Measurements from ENCODE around the gene BST2. TPM values are rescaled to one million over a fixed set of nuclear protein-coding genes. Genes with fewer than 3 reads are reported as not detected.

The BST2 gene
- total RNA-seq, 1 donor from 2014 or later, result 133 TPM

DNA sequence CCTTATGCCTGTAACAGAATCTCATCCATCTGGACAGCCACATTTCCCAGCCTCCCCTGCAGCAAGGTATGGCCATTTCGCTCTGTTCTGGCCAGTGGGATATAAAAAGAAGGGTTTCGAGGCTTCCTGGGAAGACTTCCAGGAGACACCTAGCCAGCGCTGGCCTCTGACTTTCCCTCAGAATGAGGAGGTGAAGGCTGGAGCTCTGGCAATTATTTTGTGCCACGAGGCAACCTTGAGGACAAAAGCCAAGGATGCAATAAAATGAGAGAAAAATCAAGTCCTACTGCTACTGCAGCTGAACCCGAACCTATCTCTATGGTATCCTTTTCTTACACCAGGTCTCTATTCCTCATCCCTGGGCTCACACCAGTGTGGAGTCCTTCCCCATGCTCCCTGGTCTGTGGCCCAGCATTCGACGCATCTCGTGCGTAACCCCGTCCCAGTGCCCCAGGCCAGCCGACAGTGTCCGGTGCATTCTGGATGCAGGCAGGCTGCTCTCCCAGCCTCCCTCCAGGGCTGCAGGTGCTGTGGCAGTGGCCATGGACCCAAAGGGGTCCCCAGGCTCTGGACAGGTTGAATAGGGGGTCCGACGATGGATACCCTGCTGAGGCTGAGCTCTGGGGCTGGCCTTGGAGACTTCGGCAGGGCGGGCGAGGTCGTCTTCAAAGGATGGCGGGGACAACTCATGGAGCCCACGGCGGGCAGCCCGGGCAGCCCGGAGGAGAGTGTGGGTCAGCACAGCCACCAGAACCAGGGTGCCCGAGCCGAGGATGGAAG, 30.9 kb upstream of the BST2 start:
- no peak for DNase-seq

DNA sequence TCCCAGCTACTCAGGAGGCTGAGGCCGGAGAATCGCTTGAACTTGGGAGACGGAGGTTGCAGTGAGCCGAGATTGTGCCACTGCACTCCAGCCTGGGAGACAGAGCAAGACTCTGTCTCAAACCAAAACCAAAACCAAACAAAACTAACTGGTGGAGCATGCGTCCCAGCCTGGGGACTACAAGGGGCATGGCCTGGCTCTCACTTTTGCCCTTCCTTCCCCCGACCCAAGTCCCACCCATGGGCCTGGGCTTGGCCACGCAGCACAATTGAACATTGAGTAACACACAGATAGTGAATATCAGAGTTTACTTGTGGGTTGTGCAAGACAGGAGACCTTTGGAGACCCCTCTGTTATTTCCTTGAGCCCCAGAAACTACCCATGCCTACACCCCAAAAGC, 29.8 kb upstream of the BST2 start:
- no peaks in the 10 kb centered on the region for H3K4me1 ChIP-seq
- H3K36me3 ChIP-seq, result no peaks in the 10 kb centered on the region
- intact Hi-C loops (cut with DNase I), result no loop called here
- no peak overlapping the region for H3K4me3 ChIP-seq
- TF ChIP-seq CTCF (IDR thresholded peaks at IDR 0.05), result no peak
- H3K9me3 ChIP-seq, result no peaks in the 10 kb centered on the region
- H3K27ac ChIP-seq, result no peak overlapping the region
- no peak for DNase-seq
- H3K27me3 ChIP-seq, result no peaks in the 10 kb centered on the region
- no peak for ATAC-seq

More for the DNA sequence above, 30.9 kb upstream of the BST2 start:
- Histone ChIP-seq H3K36me3 (no peaks in the 10 kb centered on the region), H3K9me3 (no peaks in the 10 kb centered on the region), H3K4me3 (no peak overlapping the region), H3K27ac (no peak overlapping the region), H3K27me3 (no peaks in the 10 kb centered on the region), H3K4me1 (no peaks in the 10 kb centered on the region)
- intact Hi-C loops (cut with DNase I), result no loop called here
- no peak for ATAC-seq
- no peak for TF ChIP-seq CTCF (IDR thresholded peaks at IDR 0.05)

DNA sequence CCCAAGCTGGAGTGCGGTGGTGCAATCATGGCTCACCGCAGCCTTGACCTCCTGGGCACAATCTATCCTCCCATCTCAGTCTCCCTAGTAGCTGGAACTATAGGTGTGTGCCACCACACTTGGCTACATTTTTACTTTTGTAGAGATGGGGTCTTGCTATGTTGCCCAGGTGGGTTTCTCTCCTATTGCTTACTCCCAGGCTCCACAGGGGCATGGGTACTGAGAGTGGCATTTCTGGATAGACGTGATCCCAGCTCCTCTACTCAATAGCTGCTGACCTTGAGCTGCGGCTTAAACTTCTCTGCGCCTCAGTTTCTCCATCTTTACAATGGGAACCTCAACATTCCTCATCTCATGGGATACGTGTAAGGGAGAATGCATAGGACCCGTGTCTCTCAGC, 26.0 kb upstream of the BST2 start:
- DNase-seq, result no peak
- no peaks in the 10 kb centered on the region for H3K4me1 ChIP-seq
- intact Hi-C loops (cut with DNase I), result no loop called here
- no peak overlapping the region for H3K4me3 ChIP-seq
- H3K27me3 ChIP-seq, result no peaks in the 10 kb centered on the region
- ATAC-seq, result no peak
- H3K27ac ChIP-seq, result no peak overlapping the region
- no peak for TF ChIP-seq CTCF (IDR thresholded peaks at IDR 0.05)
- H3K9me3 ChIP-seq, result no peaks in the 10 kb centered on the region
- H3K36me3 ChIP-seq, result no peaks in the 10 kb centered on the region

GRCh38 chr19:17429641-17430113, 24.2 kb upstream of the BST2 start:
- no peak overlapping the region for H3K27ac ChIP-seq
- no peaks in the 10 kb centered on the region for H3K4me1 ChIP-seq
- no peak for TF ChIP-seq CTCF (IDR thresholded peaks at IDR 0.05)
- ATAC-seq, result no peak
- no peak overlapping the region for H3K4me3 ChIP-seq
- DNase-seq, result no peak
- H3K27me3 ChIP-seq, result no peaks in the 10 kb centered on the region
- no peaks in the 10 kb centered on the region for H3K9me3 ChIP-seq
- H3K36me3 ChIP-seq, result no peaks in the 10 kb centered on the region
- intact Hi-C loops (cut with DNase I), result no loop called here

DNA sequence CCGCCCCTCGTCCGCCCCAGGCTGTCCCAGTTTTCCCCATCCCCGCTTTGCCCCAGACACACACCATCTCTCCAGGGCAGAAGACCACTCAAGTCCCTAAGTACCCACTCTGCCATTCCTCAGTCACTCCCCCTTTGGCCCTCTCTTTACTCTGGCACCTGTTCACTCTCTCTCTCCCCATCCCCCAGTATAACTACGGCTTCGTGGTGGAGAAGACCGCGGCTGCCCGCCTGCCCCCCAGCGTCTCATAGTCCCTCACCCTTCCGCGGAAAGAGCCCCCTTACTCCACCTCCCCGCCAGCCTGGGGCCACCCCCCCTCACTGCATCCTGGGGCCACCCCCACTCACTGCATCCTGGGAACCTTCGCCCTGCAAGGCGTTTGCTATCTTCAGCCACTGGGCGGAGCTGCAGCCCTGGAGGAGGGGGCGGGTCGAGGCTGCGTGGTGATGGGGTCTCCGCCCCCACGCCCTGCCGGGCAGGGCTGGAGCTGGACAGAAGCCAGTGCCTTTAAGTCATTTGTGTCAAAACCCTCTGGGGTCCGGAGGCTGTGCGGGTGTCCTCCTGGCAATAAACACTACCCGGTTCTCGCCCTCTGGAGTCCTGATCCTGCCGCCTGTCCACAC, 19.4 kb upstream of the BST2 start:
- no peaks in the 10 kb centered on the region for H3K27me3 ChIP-seq
- no peak overlapping the region for H3K4me3 ChIP-seq
- peak; percentile 24 for TF ChIP-seq CTCF (IDR thresholded peaks at IDR 0.05)
- DNase-seq (no peak), ATAC-seq (peak; percentile 44)
- H3K27ac ChIP-seq, result no peak overlapping the region
- H3K4me1 ChIP-seq, result peaks cover 5% of the 10 kb centered on the region
- no peaks in the 10 kb centered on the region for H3K36me3 ChIP-seq
- H3K9me3 ChIP-seq, result no peaks in the 10 kb centered on the region
- intact Hi-C loops (cut with DNase I), result no loop called here

Data from upper lobe of right lung (tissue), 1 donor.